Loucy (cell line): ENCODE data around the gene RNF7.

Experiments used
- H2AFZ ChIP-seq: fragments of 200-600 bp; sonication (generic); 2 replicates; pipeline ENCODE4 v1.6.0; 2016; ENCODE audit warnings: antibody characterized with exemption, mild to moderate bottlenecking, low read length, moderate library complexity
- H3F3A ChIP-seq: fragments of 200-600 bp; 2 replicates; pipeline ENCODE4 v1.6.0; 2016; ENCODE audit warnings: antibody characterized with exemption, low read depth, mild to moderate bottlenecking
- H3K27me3 ChIP-seq: fragments of 200-600 bp; sonication (generic); 2 replicates; pipeline ENCODE4 v1.6.1; 2014; ENCODE audit warnings: low read length, mild to moderate bottlenecking; ENCODE audit not compliant: insufficient read depth, poor library complexity, severe bottlenecking
- H3K36me3 ChIP-seq: fragments of 200-600 bp; sonication (generic); 2 replicates; pipeline ENCODE4 v1.6.1; 2016; ENCODE audit warnings: low read length; ENCODE audit not compliant: insufficient read depth
- H3K4me1 ChIP-seq: fragments of 200-600 bp; sonication (generic); 2 replicates; pipeline ENCODE4 v1.5.1; 2014; ENCODE audit warnings: low read length, mild to moderate bottlenecking; ENCODE audit not compliant: insufficient read depth, poor library complexity, severe bottlenecking
- H3K4me2 ChIP-seq: fragments of 200-600 bp; sonication (generic); 2 replicates; pipeline ENCODE4 v1.6.0; 2014; ENCODE audit warnings: antibody characterized with exemption, low read length, low read depth, mild to moderate bottlenecking; ENCODE audit not compliant: poor library complexity, severe bottlenecking
- H3K4me3 ChIP-seq: fragments of 200-600 bp; sonication (generic); 2 replicates; pipeline ENCODE4 v1.5.1; 2014; ENCODE audit warnings: low read length, mild to moderate bottlenecking, mixed read lengths; ENCODE audit not compliant: poor library complexity, severe bottlenecking
- H3K79me2 ChIP-seq: fragments of 200-600 bp; sonication (generic); 2 replicates; pipeline ENCODE4 v1.6.1; 2014; ENCODE audit warnings: low read length; ENCODE audit not compliant: insufficient read depth
- H3K9ac ChIP-seq: fragments of 200-600 bp; sonication (generic); 2 replicates; pipeline ENCODE4 v1.6.0; 2014; ENCODE audit warnings: mild to moderate bottlenecking, low read depth, low read length, moderate library complexity; ENCODE audit not compliant: poor library complexity, severe bottlenecking
- H3K9me2 ChIP-seq: fragments of 200-600 bp; sonication (generic); replicated peaks from 2 replicates; pipeline ENCODE4 v1.6.1; 2016; ENCODE audit warnings: low read depth, low read length, mixed read lengths
- H3K9me3 ChIP-seq: fragments of 200-600 bp; sonication (generic); 2 replicates; pipeline ENCODE4 v1.6.1; 2014; ENCODE audit warnings: mild to moderate bottlenecking, antibody characterized with exemption, low read length, low read depth; ENCODE audit not compliant: insufficient read depth
- H4K20me1 ChIP-seq: fragments of 200-600 bp; sonication (generic); 2 replicates; pipeline ENCODE4 v1.6.0; 2014; ENCODE audit warnings: antibody characterized with exemption, low read length, mild to moderate bottlenecking; ENCODE audit not compliant: insufficient read depth, poor library complexity, severe bottlenecking
- EZH2phosphoT487 ChIP-seq: fragments of 200-600 bp; IDR thresholded peaks from 2 replicates; pipeline ENCODE4 v1.6.1; 2018; ENCODE audit warnings: antibody characterized with exemption, mild to moderate bottlenecking, moderate library complexity, borderline replicate concordance
- TF ChIP-seq, protein P1 (sequence below): fragments of 200-600 bp; sonication (generic); conservative IDR thresholded peaks from 2 replicates; pipeline ENCODE4 v1.5.1; 2014; ENCODE audit warnings: mild to moderate bottlenecking, antibody characterized with exemption, low read length

Gene RNF7

GRCh38 chr3:141710888-141711616 is 27.0 kb upstream of the RNF7 start:
- Histone ChIP-seq H3K4me1 (peaks cover 4% of the 10 kb centered on the region), H3K9me2 (no peaks in the 10 kb centered on the region), H3K4me3 (no peak overlapping the region), H3K4me2 (no peak overlapping the region), H3K36me3 (no peaks in the 10 kb centered on the region), H3K27me3 (no peaks in the 10 kb centered on the region), H4K20me1 (no peaks in the 10 kb centered on the region), H3K79me2 (no peaks in the 10 kb centered on the region), H2AFZ (no peak overlapping the region), H3K9ac (no peak overlapping the region), H3K9me3 (peaks cover 3% of the 10 kb centered on the region; the same call in 1 of the 2 replicates), H3F3A (no peaks in the 10 kb centered on the region)
- TF ChIP-seq, protein P1, sequence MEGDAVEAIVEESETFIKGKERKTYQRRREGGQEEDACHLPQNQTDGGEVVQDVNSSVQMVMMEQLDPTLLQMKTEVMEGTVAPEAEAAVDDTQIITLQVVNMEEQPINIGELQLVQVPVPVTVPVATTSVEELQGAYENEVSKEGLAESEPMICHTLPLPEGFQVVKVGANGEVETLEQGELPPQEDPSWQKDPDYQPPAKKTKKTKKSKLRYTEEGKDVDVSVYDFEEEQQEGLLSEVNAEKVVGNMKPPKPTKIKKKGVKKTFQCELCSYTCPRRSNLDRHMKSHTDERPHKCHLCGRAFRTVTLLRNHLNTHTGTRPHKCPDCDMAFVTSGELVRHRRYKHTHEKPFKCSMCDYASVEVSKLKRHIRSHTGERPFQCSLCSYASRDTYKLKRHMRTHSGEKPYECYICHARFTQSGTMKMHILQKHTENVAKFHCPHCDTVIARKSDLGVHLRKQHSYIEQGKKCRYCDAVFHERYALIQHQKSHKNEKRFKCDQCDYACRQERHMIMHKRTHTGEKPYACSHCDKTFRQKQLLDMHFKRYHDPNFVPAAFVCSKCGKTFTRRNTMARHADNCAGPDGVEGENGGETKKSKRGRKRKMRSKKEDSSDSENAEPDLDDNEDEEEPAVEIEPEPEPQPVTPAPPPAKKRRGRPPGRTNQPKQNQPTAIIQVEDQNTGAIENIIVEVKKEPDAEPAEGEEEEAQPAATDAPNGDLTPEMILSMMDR = no peak
- TF ChIP-seq EZH2phosphoT487 = no peak

DNA sequence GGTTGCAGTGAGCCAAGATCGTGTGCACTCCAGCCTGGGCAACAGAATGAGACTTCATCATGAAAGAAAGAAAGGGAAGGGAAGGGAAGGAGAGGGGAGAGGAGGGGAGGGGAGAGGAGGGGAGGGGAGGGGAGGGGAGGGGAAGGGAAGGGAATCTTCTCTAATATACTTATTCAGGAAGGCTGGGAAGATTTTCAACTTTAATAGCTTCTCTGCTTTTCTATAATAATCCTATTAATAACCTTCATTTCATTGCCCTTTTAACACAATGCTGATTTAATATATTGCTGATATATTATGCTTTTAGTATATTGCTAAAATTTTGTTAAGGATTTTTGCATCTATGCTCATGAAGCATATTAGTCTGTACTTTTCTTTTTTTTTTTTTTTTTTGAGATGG is 23.4 kb upstream of the RNF7 start:
- Histone ChIP-seq H3K9me2 (no peaks in the 10 kb centered on the region), H3K27me3 (no peaks in the 10 kb centered on the region), H3K79me2 (no peaks in the 10 kb centered on the region), H3F3A (no peaks in the 10 kb centered on the region), H3K9ac (no peak overlapping the region), H3K4me2 (no peak overlapping the region), H3K4me1 (no peaks in the 10 kb centered on the region), H3K4me3 (no peak overlapping the region), H3K9me3 (peaks cover 4% of the 10 kb centered on the region; the same call in 1 of the 2 replicates), H2AFZ (no peak overlapping the region), H4K20me1 (no peaks in the 10 kb centered on the region), H3K36me3 (no peaks in the 10 kb centered on the region)
- TF ChIP-seq EZH2phosphoT487 = no peak
- TF ChIP-seq, protein P1 = no peak

DNA sequence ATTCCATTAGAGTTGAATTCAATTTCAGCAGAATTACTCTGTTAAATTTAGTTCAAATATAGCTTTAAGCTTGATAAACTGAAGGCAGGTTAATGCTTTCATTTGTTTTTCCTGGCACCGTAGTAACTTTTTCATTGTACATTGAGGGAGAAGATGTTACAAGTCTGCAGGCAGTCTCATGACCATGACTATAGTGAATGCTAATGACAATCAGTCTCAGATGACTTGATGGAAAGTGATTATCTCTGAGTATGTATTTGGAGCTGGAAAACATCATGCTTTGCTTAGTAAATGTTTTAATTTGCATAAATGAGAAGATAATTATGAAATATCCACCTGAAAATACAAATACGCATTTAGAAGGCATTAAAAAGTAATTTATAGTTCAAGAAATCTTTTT is 16.0 kb upstream of the RNF7 start:
- H3K27me3 ChIP-seq = no peaks in the 10 kb centered on the region
- no peaks in the 10 kb centered on the region for H3K9me2 ChIP-seq
- no peaks in the 10 kb centered on the region for H3K9me3 ChIP-seq
- no peaks in the 10 kb centered on the region for H3F3A ChIP-seq
- no peak overlapping the region for H3K9ac ChIP-seq
- no peak for TF ChIP-seq EZH2phosphoT487
- TF ChIP-seq, protein P1 = no peak
- H3K4me3 ChIP-seq = no peak overlapping the region
- no peak overlapping the region for H2AFZ ChIP-seq
- H3K36me3 ChIP-seq = no peaks in the 10 kb centered on the region
- H4K20me1 ChIP-seq = no peaks in the 10 kb centered on the region
- H3K4me2 ChIP-seq = no peak overlapping the region
- H3K79me2 ChIP-seq = no peaks in the 10 kb centered on the region
- no peaks in the 10 kb centered on the region for H3K4me1 ChIP-seq
